HG03097 (cell line): ENCODE data around the gene DEFB129.
"Not testable (repeated sequence)": the region's sequence is repeated elsewhere in the genome, so short reads cannot be mapped to it uniquely, and the experiment has no call there.

Source experiments
- ATAC-seq: cut with Tn5 transposase; IDR thresholded peaks from one replicate; pipeline ENCODE4 v1.9.1; 2021; ENCODE audit not compliant: unreplicated experiment, low FRiP score

Gene DEFB129, protein sequence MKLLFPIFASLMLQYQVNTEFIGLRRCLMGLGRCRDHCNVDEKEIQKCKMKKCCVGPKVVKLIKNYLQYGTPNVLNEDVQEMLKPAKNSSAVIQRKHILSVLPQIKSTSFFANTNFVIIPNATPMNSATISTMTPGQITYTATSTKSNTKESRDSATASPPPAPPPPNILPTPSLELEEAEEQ

DNA sequence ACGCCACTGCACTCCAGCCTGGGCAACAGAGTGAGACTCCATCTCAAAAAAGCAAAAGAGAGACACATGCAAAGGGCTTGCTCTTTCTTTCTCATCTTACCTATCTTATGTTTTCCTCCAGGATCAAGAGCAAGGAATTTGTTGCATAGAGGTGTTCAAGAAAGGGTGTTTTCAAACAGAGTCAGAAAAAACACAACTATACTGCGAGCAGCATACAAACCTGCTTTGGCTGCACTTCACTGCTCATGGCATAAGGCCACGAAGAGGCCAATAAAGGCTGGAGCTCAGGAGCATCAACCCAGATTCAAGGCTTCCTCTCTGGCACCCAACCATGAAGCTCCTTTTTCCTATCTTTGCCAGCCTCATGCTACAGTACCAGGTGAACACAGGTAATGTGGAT, at the start of gene DEFB129:
DEFB129 (plus strand) TSS at position 301 of the 400 bp plus-strand sequence; CDS start at position 332, 31 bp downstream.
- ATAC-seq, result no peak

DNA sequence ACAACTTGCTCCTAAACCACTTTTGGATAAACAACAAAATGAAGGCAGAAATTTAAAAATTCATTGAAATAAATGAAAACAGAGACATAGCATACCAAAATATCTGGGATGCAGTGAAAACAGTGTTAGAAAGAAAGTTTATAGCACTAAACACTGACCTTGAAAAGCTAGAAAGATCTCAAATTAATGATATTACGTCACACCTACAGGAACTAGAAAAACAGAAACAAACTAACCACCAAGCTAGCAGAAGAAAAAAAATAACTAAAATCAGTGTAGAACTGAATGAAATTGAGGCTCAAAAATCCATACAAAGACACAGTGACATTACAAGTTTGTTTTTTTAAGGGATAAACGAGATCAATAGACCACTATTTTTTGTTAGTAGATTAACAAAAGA, 42.8 kb upstream of the DEFB129 start:
- no peak for ATAC-seq

DNA sequence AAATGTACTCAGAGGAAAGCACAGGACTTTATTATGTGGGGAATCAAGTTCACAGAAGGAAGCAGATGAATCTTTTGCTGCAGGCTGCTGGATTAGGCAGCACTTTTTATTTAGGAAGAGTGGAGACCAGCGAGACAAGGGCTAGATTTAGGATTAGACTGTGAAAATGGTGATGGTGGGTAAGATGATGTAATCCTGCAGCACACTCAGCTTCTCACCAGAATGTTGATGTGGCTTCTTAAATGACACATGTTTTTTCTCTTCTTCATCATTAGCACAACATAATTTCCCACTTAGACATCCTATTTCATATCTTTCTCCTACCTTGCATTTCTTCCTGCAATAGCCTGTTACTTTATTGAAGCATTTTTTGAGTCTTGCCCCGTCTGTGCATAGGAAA, 39.3 kb upstream of the DEFB129 start:
- no peak for ATAC-seq

DNA sequence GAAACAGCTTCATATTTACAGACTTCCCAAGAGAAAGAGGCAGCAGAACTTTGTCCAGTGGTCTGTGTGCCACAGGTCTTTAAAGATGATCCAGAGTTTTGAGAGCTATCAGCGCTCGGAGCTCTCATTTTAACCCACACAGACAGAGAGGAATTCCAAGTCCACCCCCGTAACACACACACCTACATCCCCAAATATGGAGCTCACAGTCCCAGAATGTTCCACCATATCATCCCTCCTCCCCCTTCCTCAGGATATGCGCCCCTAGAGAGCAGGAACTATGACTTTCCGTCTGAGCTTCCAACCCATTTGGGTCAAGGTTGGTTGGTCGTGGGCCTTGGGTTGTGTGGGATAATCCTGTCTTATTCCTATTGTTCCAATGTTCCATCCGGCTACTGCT, 37.4 kb upstream of the DEFB129 start, which contains the start of gene DEFB128:
DEFB128 (minus strand) TSS at position 101 of the 400 bp plus-strand sequence; CDS start at position 13, 88 bp downstream.
- ATAC-seq, result no peak

DNA sequence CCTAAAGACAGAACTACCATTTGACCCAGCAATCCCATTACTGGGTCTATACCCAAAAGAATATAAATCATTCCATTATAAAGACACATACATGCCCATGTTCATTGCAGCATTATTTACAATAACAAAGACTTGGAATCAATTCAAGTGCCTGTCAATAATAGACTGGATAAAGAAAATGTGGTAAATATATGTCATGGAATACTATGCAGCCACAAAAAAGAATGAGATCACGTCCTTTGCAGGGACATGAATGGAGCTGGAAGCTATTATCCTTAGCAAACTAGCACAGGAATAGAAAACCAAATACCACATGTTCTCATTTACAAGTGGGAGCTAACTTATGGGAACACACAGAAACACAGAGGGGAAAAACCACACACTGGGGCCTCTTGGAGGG, 28.8 kb upstream of the DEFB129 start:
- no peak for ATAC-seq

DNA sequence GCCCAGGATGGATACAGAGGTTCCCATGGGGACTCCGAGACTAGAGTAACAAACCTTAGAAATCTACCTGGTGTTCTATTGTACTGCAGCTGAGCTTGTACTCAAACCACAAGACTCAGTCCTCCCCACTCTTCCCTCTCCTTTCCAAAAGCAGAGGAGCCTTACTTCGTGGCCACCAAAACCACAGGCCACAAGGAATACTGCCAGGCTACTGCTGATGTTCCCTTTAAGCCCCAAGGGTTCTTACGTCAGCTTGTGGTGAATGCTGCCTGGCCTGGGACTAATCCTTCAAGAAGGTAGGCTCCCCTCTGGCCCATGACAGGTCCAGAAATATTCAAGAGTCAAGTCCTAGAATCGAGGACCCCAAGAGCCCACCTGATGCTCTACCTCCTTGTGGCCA, 27.1 kb upstream of the DEFB129 start:
- no peak for ATAC-seq

DNA sequence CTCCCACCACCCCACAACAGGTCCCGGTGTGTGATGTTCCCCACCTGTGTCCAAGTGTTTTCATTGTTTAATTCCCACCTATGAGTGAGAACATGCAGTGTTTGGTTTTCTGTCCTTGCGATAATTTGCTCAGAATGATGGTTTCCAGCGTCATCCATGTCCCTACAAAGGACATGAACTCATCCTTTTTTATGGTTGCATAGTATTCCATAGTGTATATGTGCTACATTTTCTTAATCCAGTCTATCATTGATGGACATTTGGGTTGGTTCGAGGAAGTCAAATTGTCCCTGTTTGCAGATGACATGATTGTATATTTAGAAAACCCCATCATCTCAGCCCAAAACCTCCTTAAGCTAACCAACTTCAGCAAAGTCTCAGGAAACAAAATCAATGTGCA, 23.4 kb upstream of the DEFB129 start:
- not testable (repeated sequence) for ATAC-seq

DNA sequence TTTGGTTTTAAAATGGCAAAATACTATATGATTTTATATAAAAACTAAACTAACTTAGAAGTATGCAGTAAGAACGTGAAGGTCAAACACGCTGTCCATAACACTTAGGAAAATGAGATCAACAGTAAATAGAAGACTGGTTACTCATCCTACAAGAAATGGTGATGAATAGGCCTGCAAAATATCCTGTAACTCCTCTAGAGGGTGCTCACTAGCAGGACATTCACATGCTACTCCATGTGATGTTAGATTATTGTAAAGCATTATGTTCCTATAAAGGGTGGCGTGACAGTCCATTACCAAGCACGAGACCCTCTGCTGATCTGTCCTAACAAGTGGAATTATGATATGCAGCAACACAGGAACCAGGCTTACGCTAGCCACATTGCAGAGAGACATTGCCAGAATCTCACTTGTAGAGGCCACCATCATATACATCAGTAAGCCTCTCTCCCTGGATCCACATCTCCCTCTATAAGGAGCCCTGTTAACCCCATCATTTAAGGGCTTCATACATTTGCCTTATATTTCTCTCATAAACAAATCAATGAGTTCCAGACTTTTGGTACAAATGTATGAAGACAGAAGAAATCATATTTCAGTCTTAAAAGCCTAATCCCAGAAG, 18.0 kb upstream of the DEFB129 start:
- no peak for ATAC-seq

DNA sequence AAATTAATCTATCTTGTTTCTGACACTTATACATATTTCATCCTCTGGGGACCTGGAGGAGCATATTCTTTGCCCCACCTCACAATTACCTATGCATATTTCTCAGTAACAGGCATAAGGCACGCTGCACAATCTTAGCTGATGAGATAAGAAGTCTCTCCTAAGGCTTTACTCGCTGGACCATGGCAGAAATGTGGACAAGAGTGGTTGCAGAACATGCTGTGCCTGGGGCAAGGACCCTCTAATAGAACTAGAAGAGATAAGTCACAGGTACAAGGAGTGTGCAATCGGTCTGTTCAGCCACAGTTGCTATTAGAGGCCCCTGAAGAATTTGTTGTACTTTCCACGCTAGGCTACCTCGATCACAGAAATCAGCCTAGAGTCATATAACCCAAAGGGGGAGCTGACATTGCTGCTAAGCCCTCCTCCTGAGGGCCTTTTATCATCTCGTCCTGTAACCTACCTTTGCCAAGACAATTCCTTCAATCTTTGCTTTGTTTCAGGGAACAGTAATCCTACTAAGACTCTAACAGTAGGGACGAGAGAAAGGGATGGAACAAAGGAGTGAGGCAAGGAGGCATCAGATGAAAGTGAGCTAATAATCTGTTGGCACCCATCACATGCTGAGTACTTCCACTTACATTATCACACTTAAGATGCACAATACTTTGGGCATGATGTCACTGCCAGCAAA, 16.1 kb upstream of the DEFB129 start:
- no peak for ATAC-seq

DNA sequence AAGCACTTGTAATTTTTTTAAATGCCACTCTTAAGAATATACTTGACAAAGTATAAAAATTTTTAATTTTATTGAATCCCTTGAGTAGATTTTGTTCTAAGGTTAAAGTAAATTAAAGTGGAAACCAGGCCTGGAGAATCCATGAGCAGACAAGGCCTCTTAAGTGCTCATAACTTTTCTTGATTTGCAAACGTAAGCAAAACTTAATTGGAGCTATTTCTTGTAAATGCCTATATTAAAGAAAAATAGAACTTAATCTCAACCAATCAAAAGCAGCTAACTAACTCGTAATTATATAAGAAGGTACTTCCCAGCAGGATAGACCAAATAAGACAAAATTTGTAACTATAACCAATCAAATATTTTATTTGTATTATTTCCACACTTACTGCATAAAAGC, 12.7 kb upstream of the DEFB129 start:
- ATAC-seq, result no peak

DNA sequence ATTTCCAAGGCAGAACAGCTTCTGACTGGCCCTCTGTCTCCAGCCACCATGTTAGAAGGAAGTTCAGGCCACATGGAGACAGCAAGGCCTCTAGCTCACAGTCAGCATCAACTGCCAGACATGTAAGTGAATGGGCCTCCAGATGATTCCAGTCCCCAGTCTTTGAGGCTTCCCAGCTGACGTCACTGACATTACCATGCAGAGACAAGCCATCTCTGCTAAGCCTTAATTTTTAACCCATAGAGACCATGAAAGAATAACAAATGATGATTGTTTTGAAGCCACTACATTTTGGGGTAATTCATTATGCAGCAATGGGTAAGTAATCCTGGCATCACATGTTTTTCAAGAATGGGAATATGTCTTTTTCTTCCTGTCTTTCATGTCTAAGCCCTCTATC, 11.3 kb upstream of the DEFB129 start:
- ATAC-seq, result no peak

DNA sequence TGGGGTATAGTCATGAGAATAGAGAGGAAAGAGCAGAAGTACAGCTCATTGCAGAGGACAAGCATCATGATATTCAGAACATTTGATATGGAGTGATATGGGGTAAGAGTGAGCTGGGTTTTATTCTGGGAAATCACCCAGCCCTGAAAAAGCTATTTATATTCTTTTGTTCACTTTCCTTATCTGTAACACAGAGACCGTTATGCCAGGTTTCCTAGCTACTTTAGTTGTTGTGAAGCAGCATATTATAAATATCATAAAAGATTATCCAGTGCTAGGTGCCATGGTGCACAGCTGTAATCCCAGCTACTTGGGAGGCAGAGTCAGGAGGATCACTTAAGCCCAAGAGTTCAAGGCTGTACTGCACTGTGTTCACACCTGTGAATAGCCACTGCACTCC, 9.8 kb upstream of the DEFB129 start:
- no peak for ATAC-seq

DNA sequence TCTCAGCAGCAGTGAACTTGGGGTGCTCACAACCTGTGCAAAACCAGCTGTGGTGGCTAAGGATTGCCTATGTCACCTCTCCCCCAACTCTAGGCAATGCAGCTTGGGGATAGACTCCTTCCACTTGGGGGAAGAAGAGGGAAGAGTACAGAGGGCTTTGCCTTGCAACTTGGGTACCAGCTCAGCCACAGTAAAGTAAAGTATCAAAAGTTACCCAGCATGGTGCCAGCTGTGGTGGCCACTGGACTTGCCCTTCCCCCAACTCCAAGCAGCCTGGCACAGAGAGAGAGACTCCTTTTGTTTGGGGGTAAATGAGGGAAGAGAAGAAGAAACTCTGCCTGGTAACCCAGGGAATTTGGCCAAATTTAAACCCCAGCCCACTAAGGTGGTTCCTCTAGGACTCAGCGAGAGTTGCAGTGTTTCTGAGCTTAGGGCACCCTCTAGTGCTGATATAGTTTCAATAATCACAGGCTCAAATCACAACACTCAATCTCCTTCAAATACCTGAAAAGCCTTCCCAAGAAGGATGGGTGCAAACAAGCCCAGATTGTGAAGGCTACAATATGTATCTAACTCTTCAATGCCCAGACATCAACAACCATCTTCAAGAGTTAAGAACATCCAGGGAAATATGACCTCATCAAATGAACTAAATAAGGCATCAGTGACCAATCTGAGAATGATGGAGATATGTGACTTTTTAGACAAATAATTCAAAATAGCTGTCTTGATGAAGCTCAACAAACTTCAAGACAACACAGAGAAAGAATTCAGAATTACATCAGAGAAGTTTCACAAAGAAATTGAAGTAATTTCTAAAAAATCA, 7.6 kb upstream of the DEFB129 start:
- no peak for ATAC-seq

DNA sequence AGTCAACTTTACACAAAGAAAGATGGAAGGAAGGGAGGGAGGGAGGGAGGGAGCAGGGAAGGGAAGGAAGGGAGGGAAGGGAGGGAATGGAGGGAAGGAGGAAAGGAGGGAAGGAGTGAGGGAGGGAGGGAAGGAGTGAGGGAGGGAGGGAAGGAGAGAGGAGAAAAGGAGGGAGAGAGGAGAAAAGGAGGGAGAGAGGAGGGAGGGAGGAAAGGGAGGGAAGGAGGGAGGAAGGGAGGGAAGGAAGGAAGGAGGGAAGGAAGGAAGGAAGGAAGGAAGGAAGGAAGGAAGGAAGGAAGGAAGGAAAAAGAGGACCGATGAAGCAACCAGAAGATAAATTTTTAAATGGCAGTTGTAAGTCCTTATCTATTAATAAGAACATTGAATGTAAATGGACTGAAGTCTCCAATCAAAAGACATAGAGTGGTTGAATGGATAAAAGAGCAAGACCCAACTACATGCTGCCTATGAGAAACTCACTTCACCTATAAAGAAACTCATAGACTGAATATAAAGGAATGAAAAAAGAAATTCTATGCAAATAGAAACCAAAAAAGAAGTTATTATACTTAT, 5.7 kb upstream of the DEFB129 start:
- no peak for ATAC-seq

DNA sequence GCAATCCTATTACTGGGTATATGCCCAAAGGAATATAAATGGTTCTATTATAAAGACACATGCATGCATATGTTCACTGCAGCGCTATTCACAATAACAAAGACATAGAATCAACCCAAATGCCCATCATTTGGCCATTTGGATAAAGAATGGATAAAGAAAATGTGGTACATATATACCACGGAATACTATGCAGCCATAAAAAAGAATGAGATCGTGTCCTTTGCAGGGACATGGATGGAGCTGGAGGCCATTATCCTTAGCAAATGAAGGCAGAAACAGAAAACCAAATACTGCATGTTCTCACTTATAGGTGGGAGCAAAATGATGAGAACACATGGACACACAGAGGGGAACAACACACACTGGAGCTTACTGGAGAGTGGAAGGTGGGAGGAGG, 1.2 kb upstream of the DEFB129 start:
- not testable (repeated sequence) for ATAC-seq

DNA sequence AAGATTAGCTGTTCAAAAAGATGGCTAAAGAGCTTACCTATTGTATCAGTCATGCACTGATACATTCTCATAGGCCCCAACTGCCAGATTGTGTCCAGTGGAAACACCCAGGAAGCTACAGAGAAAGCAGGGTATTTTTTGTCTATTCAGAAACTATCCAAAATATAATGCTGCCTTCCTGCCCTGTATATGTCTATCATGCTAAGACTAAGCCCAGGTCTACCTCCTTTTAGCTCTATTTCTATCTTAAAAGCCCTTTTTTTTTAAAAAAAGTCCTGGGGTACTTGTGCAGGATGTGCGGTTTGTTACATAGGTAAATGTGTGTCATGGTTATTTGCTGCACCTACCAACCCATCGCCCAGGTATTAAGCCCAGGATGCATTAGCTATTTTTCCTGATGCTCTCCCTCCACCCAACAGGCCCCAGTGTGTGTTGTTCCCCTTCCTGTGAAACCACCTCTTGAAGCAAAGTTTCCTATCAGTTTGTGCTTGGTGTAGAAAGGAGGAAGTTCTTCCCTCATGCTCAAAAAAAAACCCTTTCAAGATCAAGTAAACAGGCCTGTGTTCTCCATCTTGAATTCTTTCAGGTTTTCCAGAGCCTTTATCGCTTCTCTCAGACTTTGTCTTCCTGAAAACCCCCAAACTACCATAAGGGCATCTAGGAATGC, 514 bp downstream of the DEFB129 start:
- ATAC-seq, result no peak

DNA sequence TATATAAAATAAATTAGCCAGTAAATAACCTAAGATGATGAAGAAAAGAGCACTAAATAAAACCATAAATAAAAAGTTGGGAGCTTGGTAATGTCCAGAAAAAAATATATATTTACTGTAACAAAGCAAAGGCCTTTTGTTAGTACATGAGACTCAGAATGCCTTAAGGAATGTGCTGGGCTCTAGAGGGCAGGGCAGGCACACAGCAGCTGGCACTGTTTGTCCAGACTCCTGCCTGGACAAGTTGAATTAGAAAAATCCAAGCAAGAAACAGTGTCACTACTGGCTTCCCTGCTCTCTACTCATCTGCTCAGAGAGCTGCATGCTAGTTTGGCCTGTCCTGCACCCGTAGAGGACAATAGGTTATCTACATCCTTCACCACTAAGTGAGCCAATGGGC, 8.8 kb downstream of the DEFB129 start:
- ATAC-seq, result no peak

DNA sequence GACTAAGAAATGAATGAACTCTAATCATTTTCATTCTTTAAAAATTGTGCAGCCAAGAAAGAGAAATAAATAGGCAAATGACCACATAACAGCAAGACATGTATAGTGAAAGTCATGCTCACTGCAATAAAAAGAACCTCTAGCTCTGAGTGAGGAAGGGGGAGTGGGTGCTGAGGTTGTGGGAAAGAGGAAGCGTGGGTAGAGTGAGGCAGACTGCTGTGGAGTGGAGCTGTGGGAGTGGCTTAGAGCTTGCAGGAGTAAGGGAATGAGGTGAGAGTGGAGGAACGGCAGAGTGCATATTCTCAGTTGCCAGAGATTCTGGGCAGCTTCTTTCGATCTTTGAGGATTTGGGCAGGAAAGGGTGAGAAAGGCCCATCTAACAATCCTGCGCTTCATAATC, 10.4 kb downstream of the DEFB129 start:
- ATAC-seq, result no peak

DNA sequence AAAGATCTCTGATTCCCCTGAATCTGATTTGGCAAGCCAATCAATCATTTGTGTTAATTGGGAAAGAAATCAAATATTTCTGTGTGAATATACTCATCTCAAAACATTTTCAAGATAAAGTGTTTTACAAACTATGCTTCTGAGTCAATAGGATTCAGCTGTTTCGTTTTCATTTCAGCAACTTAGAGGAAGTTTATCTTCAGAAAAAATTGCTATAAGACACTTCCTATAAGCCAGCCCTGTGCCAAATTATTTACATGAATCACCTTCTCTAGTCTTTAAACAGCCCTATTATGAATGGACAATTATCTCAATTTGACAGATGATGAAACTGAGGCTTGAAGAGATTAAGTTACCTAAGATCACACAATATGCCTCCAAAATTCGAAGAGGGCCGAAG, 10.9 kb downstream of the DEFB129 start:
- ATAC-seq, result no peak

DNA sequence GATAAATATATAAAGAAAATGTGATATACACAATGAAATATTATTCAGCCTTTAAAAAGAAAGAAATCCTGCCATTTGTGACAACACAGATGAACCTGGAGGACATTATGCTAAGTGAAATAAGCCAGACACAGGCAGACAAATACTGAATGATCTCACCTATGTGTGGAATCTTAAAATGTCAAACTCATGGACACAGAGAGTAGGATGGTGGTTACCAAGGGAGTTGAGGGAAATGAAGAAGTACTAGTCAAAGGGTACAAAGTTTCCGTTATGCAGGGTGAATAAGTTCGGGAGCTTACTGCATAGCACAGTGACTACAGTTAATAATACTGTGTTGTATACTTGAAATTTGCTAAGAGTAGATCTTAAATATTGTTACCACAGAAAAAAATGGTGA, 15.8 kb downstream of the DEFB129 start:
- no peak for ATAC-seq
